HepG2 (cell line): ENCODE results near the gene MSS51. TPM values are rescaled to one million over a fixed set of nuclear protein-coding genes. Genes with fewer than 3 reads are reported as not detected.

Source experiments
- ATAC-seq: fragments of 200-7000 bp; cut with Tn5 transposase; 3 replicates; pipeline ENCODE4 v1.9.1; 2020; ENCODE audit warnings: mild to moderate bottlenecking, moderate library complexity
- BruUV-seq: library from RNA; stranded (reverse); fragments of 400-500 nt; replicated peaks from 2 replicates; lab custom pipeline; 2021; lab: Mats Ljungman, UMichigan
- CTCF ChIA-PET: fragments of 300-600 bp; formaldehyde crosslinking; extraction: SDS; loops from one replicate; lab custom pipeline; 2021; ENCODE audit warnings: low total read pairs, inconsistent platforms, low intra/inter-chr PET ratio; lab: Yijun Ruan, JAX
- POLR2A ChIA-PET: fragments of 350-600 bp; sonication (Branson Sonifier 250); formaldehyde crosslinking; loops from one replicate; lab custom pipeline; 2020; ENCODE audit warnings: antibody characterized with exemption, inconsistent platforms; lab: Yijun Ruan, JAX
- DNase-seq: peaks from one replicate; pipeline ENCODE4 v3.0.0-alpha.2; 2015; ENCODE audit warnings: low spot score
- FAIRE-seq: peaks from 3 replicates; lab custom pipeline; 2011; peaks lifted over from hg19 to GRCh38; lab: Jason Lieb, UNC
- H2AFZ ChIP-seq: one replicate; pipeline ENCODE4 v1.6.1; 2011; ENCODE audit warnings: low read length, inconsistent platforms
- H3K27ac ChIP-seq: fragments of 300-600 bp; 3 replicates; pipeline ENCODE4 v1.8.0; 2011; ENCODE audit warnings: mixed run types, mild to moderate bottlenecking, mixed read lengths, low read length, inconsistent platforms; ENCODE audit not compliant: insufficient read depth; ENCODE audit errors: extremely low read length
- H3K27me3 ChIP-seq, 2 experiments: fragments of 200-600 bp in 1 of 2; 2 replicates in 1 of 2; 3 replicates in 1 of 2; pipeline versions ENCODE4 v1.6.0 to v1.8.0; 2011; ENCODE audit warnings: low read length in 2 of 2, mild to moderate bottlenecking in 2 of 2, moderate library complexity in 2 of 2, inconsistent platforms in 1 of 2; ENCODE audit not compliant: insufficient read depth in 2 of 2, control insufficient read depth in 1 of 2
- H3K36me3 ChIP-seq, 2 experiments: fragments of 200-600 bp in 1 of 2; replicated peaks in 1 of 2; 2 replicates in 1 of 2; 3 replicates in 1 of 2; pipeline versions ENCODE4 v1.5.1 to v1.8.0; 2011; ENCODE audit warnings: low read length in 2 of 2, inconsistent platforms in 1 of 2; ENCODE audit not compliant: insufficient read depth in 2 of 2, control insufficient read depth in 1 of 2
- H3K4me1 ChIP-seq: 2 replicates; pipeline ENCODE4 v1.5.1; 2012; ENCODE audit warnings: low read length, inconsistent platforms; ENCODE audit not compliant: insufficient read depth
- H3K4me2 ChIP-seq: 2 replicates; pipeline ENCODE4 v1.6.0; 2011; ENCODE audit warnings: low read depth, low read length, inconsistent platforms
- H3K4me3 ChIP-seq, 3 experiments: fragments of 200-600 bp in 1 of 3; sonication (generic), shearing (Covaris generic) in 1 of 3; replicated peaks in 1 of 3; 2 replicates each; pipeline ENCODE4 v1.5.1; 2011 to 2016; ENCODE audit warnings: low read length in 3 of 3, inconsistent platforms in 2 of 3, low read depth in 2 of 3, mild to moderate bottlenecking in 2 of 3, control low read depth in 1 of 3, mixed read lengths in 1 of 3; ENCODE audit not compliant: insufficient read depth in 1 of 3
- H3K79me2 ChIP-seq: one replicate; pipeline ENCODE4 v1.6.1; 2011; ENCODE audit warnings: low read length, inconsistent platforms; ENCODE audit not compliant: insufficient read depth
- H3K9ac ChIP-seq: 2 replicates; pipeline ENCODE4 v1.6.0; 2011; ENCODE audit warnings: mild to moderate bottlenecking, low read depth, low read length, inconsistent platforms; ENCODE audit not compliant: insufficient read depth
- H3K9me3 ChIP-seq: 2 replicates; pipeline ENCODE4 v1.5.1; 2012; ENCODE audit warnings: mild to moderate bottlenecking, low read length
- H4K20me1 ChIP-seq: 2 replicates; pipeline ENCODE4 v1.6.0; 2011; ENCODE audit warnings: inconsistent platforms, mild to moderate bottlenecking, low read length, moderate library complexity; ENCODE audit not compliant: insufficient read depth
- CC2D1A ChIP-seq: sonication (generic); formaldehyde crosslinking; IDR thresholded peaks from 2 replicates; pipeline ENCODE4 v1.8.1; 2023; ENCODE audit warnings: mild to moderate bottlenecking, missing genetic modification reagents
- DNMT1 ChIP-seq: sonication (generic); formaldehyde crosslinking; IDR thresholded peaks from 2 replicates; pipeline ENCODE4 v1.5.1; 2020; ENCODE audit warnings: mild to moderate bottlenecking, missing genetic modification reagents
- MBNL3 ChIP-seq: fragments of 250-450 bp; sonication (Bioruptor Pico); conservative IDR thresholded peaks from 2 replicates; pipeline ENCODE4 v1.8.0; 2022; ENCODE audit warnings: mild to moderate bottlenecking, inconsistent platforms
- ZEB1 ChIP-seq: IDR thresholded peaks from 2 replicates; pipeline ENCODE4 v1.6.1; 2012; ENCODE audit warnings: mild to moderate bottlenecking, low read depth, inconsistent platforms; ENCODE audit not compliant: insufficient replicate concordance
- ZNF101 ChIP-seq: sonication (generic); formaldehyde crosslinking; IDR thresholded peaks from 2 replicates; pipeline ENCODE4 v1.4.0; 2020; ENCODE audit warnings: mild to moderate bottlenecking, low read depth, missing genetic modification reagents, borderline replicate concordance
- in situ Hi-C: cut with HindIII; loops from 2 replicates; pipeline ENCODE4 v1.10.0; 2017; ENCODE audit warnings: low pct_unique_long_range_greater_than_20kb; ENCODE audit not compliant: extremely low pct_ligation_motif_present
- intact Hi-C: fragments of 100-400 bp; cut with micrococcal nuclease; formaldehyde crosslinking; loops from one replicate; pipeline ENCODE4 v1.10.0; 2022; ENCODE audit not compliant: unreplicated experiment
- polyA plus RNA-seq, 8 experiments: library from polyadenylated mRNA; depleted of rRNA in 3 of 8; stranded (reverse) in 7 of 8; unstranded in 1 of 8; fragments of >200 nt; fragmentation: Illumina TruSeq in 4 of 8; extraction: Trizol in 4 of 8; gene quantifications; 2 replicates each; pipeline versions ENCODE4 v1.2.1 to v1.2.3, GENCODE V29; 2011 to 2016; ENCODE audit warnings: low read depth in 4 of 8, missing spikeins in 1 of 8, mixed read lengths in 1 of 8; ENCODE audit not compliant: insufficient read depth in 1 of 8
- total RNA-seq, 5 experiments: library from RNA; depleted of rRNA; stranded (reverse); fragments of >200 nt; fragmentation: Illumina TruSeq; extraction: Trizol; gene quantifications; 2 replicates each; pipeline ENCODE4 v1.2.3, GENCODE V29; 2016; ENCODE audit warnings: low read depth in 1 of 5
- TF ChIP-seq, protein P1 (sequence below): sonication (generic); formaldehyde crosslinking; IDR thresholded peaks from 2 replicates; pipeline ENCODE4 v1.5.0; 2020; ENCODE audit warnings: mild to moderate bottlenecking, missing genetic modification reagents
- TF ChIP-seq, protein P2 (sequence below): IDR thresholded peaks from 2 replicates; pipeline ENCODE4 v1.6.1; 2016; ENCODE audit warnings: control low read depth
- TF ChIP-seq, protein P3 (sequence below): sonication (generic); formaldehyde crosslinking; IDR thresholded peaks from 2 replicates; pipeline ENCODE4 v1.5.1; 2020; ENCODE audit warnings: missing genetic modification reagents, mild to moderate bottlenecking, borderline replicate concordance

The MSS51 gene
- total and polyA plus RNA-seq, 2 of the 13 experiments (the other 11 are each of a cell fraction or from before 2014, with no cell fraction given): 0.91 to 2.4 TPM

DNA sequence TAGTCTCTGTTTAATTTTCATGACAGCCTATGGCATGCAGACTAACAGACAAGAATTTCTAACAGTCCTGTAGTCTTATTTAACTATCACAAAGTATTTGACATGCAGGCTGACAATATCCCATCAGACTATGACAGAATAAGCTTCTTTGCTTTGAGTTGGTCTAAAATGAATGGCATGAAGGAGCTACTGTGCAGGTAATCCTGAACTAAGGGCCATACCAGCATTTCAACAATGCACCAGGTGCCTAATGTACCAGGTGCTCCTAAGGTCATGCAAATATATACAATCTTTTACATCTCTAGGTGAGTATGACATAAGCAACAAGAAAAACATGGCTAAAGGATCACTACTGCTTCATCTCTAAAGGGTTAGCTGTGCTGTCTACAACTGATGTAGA lies 13.6 kb upstream of the MSS51 start:
- H3K4me2 ChIP-seq: no peak overlapping the region
- ChIA-PET CTCF (no interaction called here), POLR2A (no interaction called here)
- no peak for ATAC-seq
- H3K9me3 ChIP-seq: no peaks in the 10 kb centered on the region
- no peak overlapping the region for H2AFZ ChIP-seq
- H3K4me3 ChIP-seq: no peak overlapping the region
- H3K36me3 ChIP-seq: peaks cover 4 to 8% of the 10 kb centered on the region in 2 experiments; a peak in 3 of 5 replicates
- no peak for DNase-seq
- no peak overlapping the region for H3K9ac ChIP-seq
- no peaks in the 10 kb centered on the region for H3K79me2 ChIP-seq
- no TSS peak for BruUV-seq
- H3K27me3 ChIP-seq: no peaks in the 10 kb centered on the region
- no peaks in the 10 kb centered on the region for H4K20me1 ChIP-seq
- no peak for TF ChIP-seq MBNL3
- TF ChIP-seq, protein P1, sequence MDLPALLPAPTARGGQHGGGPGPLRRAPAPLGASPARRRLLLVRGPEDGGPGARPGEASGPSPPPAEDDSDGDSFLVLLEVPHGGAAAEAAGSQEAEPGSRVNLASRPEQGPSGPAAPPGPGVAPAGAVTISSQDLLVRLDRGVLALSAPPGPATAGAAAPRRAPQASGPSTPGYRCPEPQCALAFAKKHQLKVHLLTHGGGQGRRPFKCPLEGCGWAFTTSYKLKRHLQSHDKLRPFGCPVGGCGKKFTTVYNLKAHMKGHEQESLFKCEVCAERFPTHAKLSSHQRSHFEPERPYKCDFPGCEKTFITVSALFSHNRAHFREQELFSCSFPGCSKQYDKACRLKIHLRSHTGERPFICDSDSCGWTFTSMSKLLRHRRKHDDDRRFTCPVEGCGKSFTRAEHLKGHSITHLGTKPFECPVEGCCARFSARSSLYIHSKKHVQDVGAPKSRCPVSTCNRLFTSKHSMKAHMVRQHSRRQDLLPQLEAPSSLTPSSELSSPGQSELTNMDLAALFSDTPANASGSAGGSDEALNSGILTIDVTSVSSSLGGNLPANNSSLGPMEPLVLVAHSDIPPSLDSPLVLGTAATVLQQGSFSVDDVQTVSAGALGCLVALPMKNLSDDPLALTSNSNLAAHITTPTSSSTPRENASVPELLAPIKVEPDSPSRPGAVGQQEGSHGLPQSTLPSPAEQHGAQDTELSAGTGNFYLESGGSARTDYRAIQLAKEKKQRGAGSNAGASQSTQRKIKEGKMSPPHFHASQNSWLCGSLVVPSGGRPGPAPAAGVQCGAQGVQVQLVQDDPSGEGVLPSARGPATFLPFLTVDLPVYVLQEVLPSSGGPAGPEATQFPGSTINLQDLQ (CRISPR knock-in tag): no peak
- TF ChIP-seq ZNF101 (CRISPR knock-in tag): no peak
- TF ChIP-seq, protein P2, sequence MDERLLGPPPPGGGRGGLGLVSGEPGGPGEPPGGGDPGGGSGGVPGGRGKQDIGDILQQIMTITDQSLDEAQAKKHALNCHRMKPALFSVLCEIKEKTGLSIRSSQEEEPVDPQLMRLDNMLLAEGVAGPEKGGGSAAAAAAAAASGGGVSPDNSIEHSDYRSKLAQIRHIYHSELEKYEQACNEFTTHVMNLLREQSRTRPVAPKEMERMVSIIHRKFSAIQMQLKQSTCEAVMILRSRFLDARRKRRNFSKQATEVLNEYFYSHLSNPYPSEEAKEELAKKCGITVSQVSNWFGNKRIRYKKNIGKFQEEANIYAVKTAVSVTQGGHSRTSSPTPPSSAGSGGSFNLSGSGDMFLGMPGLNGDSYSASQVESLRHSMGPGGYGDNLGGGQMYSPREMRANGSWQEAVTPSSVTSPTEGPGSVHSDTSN (CRISPR knock-in tag): no peak
- no peak for TF ChIP-seq ZEB1
- TF ChIP-seq DNMT1 (CRISPR knock-in tag): no peak
- TF ChIP-seq, protein P3, sequence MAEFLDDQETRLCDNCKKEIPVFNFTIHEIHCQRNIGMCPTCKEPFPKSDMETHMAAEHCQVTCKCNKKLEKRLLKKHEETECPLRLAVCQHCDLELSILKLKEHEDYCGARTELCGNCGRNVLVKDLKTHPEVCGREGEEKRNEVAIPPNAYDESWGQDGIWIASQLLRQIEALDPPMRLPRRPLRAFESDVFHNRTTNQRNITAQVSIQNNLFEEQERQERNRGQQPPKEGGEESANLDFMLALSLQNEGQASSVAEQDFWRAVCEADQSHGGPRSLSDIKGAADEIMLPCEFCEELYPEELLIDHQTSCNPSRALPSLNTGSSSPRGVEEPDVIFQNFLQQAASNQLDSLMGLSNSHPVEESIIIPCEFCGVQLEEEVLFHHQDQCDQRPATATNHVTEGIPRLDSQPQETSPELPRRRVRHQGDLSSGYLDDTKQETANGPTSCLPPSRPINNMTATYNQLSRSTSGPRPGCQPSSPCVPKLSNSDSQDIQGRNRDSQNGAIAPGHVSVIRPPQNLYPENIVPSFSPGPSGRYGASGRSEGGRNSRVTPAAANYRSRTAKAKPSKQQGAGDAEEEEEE (CRISPR knock-in tag): no peak
- TF ChIP-seq CC2D1A: no peak
- FAIRE-seq: no peak
- no peak overlapping the region for H3K27ac ChIP-seq
- H3K4me1 ChIP-seq: no peaks in the 10 kb centered on the region
- intact Hi-C loops (no loop called here), in situ Hi-C loops (no loop called here)
